GM21447 (cell line): ENCODE measurements around the gene NUP88.

Experiments used
- ATAC-seq: cut with Tn5 transposase; IDR thresholded peaks from one replicate; pipeline ENCODE4 v1.9.1; 2021; ENCODE audit not compliant: unreplicated experiment

NUP88 gene

GRCh38 chr17:5419959-5420653, 644 bp upstream of the NUP88 start, which contains the start of gene RPAIN:
RPAIN (plus strand) TSS chr17:5420182; CDS start chr17:5420211, 29 bp downstream.
- ATAC-seq = peak; percentile 57

GRCh38 chr17:5418858-5419355, 555 bp downstream of the NUP88 start:
- peak; percentile 47 for ATAC-seq

- no peak for ATAC-seq
Measured at GRCh38 chr17:5416901-5417300, 2.6 kb downstream of the NUP88 start.

DNA sequence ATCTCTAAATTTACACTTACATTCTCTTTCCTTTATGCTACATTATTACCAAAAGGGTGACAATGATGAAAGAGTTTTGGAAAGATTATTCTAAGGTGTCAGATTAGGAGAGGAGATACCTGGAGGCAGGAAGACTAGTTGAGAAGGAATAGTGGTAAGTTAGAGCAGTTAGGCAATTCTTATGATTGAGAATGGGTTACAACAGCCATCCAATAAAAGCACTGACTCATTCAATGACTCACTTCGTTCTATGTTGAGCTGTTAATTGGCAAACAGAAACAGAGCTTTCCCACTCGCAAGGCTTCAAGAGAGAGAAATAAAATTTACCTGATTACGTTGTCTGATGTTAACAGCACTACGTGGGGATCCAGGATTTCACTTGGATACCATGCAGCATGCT, 5.8 kb downstream of the NUP88 start:
- ATAC-seq = no peak

GRCh38 chr17:5410594-5411272, 8.7 kb downstream of the NUP88 start:
- ATAC-seq = no peak

DNA sequence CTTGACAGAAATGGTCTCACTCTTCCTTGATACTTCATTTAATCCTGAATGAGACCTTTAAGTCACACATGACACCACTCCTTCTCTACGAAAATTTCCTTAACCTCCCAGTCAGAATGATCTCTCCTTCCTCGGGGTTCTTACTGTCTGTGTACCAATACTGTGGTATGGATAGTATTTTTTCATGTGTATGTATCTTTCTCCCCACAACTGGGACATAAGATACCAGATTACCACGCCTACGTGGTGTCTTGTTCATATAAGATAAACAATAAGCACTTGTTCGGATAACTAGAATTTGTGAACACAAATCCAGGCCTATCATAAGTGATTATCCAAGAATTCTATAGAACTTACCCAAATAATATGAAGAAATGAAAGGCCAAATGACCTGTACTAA, 11.3 kb downstream of the NUP88 start:
- ATAC-seq = no peak

DNA sequence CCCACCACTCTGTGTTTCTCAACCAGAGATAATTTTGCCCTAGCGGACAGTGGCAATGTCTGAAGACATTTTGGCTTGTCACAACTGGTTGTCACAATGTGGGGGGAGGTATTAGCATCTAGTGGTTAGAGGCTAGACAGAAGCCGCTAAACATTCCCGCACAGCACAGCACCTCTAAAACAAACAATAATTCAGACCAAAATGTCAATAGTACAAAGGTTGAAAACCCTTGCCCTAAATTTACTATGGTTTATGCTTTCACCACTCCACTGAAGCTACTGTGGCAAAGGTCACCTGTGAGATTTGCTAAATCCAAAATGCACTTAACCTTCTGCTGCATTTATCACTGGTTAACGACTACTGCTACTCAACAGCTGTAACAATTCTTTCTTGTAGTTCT, 14.1 kb downstream of the NUP88 start:
- no peak for ATAC-seq

GRCh38 chr17:5399767-5400166, 19.7 kb downstream of the NUP88 start:
- ATAC-seq = no peak

DNA sequence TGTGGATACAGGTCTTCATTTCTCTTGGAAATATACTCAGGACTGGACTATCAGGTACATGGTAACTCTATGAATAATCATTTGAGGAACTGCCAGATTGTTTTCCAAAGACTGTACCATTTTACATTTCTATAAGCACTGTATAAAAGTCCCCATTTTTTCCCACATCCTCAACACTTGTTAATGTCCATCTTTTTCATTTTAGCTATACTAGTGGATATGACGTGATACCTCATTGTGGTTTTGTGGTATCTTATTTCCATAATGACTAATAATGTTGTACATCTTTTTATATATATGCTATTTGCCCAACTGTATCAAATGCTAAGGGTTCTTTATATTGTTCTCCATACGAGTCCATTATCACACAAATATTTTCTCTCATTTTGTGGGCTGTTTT, 22.9 kb downstream of the NUP88 start:
- ATAC-seq = no peak

GRCh38 chr17:5391678-5392077, 27.8 kb downstream of the NUP88 start:
- no peak for ATAC-seq

GRCh38 chr17:5381542-5381941, 37.9 kb downstream of the NUP88 start:
- no peak for ATAC-seq

GRCh38 chr17:5380491-5381135, 38.8 kb downstream of the NUP88 start:
- ATAC-seq = no peak

DNA sequence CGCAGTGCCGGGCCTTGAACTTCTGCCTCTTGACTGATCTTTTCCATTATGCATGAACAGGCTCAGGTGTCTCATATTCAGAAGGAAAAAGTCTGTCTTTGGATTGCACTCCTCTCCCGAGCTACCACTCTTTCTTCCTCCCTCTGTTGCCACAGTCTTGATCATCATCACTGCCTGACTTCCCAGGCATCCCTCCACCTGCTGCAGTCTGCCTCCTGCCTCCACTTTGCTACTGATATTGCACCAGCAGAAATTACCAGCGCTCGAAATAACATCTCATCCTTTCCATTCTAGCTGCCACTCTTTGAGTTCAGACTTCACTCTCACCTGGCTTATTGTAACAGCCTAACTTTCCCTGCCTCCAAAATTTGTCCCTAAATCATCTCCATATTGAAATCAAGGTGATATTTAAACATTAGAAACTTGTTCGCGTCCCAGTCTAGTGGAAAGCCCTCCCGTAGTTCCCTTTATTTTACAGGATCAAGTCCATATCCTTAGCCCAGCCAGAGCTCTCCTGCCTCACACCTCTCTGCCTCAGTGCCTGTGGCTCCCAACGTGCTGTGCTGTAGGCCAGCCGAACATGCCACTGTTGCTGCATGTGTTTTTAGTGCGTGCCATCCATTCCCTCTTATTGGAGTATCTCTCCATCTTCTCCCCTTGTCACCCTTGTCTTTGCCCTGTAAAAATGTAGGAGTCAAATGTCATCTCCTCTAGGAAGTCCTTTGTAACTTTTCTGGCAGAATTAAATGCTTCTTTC, 39.9 kb downstream of the NUP88 start:
- ATAC-seq = no peak

GRCh38 chr17:5378566-5379207, 40.8 kb downstream of the NUP88 start:
- no peak for ATAC-seq

- ATAC-seq = peak; percentile 48
Measured at GRCh38 chr17:5373112-5373511, 46.4 kb downstream of the NUP88 start.

- ATAC-seq = no peak
Measured at GRCh38 chr17:5370411-5370810, 49.1 kb downstream of the NUP88 start.

- ATAC-seq = no peak
Measured at GRCh38 chr17:5365831-5366230, 53.6 kb downstream of the NUP88 start.

DNA sequence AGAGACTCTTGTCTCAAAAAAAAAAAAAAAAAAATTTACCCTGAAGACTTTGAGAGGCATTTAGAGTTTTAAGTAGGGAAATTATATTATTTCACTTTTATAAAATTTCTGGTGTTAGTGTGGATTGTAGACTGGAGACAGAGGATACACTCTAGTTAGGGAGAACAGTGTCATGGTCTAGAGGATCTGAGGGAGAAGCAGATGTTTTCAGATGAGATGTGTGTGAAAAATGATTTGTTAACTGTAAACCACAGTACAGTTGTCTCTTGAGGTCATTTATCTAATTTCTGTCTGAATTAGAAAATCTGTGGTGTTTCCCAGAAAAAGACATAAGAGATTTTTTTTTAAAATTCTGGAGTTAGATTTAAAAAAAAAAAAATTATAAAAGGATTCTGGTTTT, 54.8 kb downstream of the NUP88 start:
- no peak for ATAC-seq

DNA sequence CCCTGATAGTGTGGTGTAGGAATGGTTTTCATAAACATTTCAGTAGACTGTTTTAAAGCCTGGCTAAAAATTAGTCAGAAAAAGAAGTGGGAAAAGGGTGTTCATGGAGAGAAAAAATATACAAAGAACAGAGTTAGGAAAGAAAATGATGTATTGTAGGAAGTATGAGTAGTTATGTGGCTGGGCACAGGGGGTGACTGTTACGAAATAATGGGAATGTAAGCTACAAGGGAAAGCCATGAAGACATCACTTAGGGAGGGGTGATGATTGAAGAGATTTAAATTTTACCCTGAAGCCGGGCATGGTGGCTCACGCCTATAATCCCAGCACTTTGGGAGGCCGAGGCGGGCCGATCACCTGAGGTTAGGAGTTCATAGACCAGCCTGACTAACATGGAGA, 55.3 kb downstream of the NUP88 start:
- ATAC-seq = no peak

GRCh38 chr17:5362162-5362811, 57.2 kb downstream of the NUP88 start:
- ATAC-seq = no peak
